Measurements from ENCODE around the gene CAPN9.
"Not testable (repeated sequence)": the region's sequence is repeated elsewhere in the genome, so short reads cannot be mapped to it uniquely, and the experiment has no call there.

GRCh38 chr1:230698964-230699363, 48.2 kb upstream of the CAPN9 start:
- not testable (repeated sequence) for TF ChIP-seq CTCF (IDR thresholded peaks at IDR 0.05; ENCODE audit: low read depth, low read length); EZH2phosphoT487 (IDR thresholded peaks at IDR 0.05; ENCODE audit: low read depth)
